ENCODE data around the gene DNLZ. TPM values are rescaled to one million over a fixed set of nuclear protein-coding genes. Genes with fewer than 3 reads are reported as not detected.
"Not testable (repeated sequence)": the region's sequence is repeated elsewhere in the genome, so short reads cannot be mapped to it uniquely, and the experiment has no call there.

The DNLZ gene
- 4.1 TPM for total RNA-seq

DNA sequence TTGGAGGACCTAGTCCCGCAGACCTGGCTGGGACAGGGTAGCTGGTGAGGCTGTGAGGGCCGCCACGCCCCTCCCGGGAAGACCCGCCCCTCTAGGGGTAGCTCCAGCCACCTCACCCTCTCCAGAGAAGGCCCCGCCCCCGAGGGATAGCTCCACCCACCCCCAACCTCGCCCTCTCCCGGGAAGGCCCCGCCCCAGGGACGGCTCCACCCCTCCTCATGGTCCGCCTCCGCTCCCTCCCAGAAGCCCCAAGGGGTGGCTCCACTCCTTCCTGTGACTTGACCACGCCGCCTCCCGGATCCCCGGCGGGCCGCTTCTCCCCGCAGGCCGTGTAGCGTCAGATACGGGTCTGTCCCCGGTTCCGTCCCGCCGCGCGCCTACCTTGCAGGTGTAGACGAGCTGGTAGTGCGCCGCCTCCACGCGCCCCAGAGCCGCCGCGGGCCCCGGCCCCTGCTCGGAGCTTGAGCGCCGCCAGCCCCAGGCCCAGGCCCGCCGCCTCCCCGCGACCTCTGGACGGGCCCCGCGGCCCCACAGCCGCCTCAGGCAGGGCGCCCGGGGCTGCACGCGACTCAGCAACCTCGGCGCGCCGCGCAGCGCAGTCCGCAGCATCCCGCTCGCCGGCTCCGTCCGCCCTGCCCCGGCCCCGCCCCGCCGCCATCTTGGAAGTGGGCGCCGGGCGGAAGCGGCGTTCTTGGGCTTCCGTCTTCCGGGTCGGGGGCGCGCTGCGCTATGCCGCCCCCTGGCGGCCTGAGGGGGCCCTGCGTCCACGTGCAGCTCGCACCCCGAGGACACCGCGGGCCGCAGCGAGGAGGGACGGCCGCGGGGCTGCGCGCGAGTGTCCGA is at the start of gene DNLZ:
TSS of gene DNLZ (minus strand) at position 639 of the 843 bp plus-strand sequence. CDS start at position 609, 30 bp downstream.
- DNase-seq, result peak; percentile 93

DNA sequence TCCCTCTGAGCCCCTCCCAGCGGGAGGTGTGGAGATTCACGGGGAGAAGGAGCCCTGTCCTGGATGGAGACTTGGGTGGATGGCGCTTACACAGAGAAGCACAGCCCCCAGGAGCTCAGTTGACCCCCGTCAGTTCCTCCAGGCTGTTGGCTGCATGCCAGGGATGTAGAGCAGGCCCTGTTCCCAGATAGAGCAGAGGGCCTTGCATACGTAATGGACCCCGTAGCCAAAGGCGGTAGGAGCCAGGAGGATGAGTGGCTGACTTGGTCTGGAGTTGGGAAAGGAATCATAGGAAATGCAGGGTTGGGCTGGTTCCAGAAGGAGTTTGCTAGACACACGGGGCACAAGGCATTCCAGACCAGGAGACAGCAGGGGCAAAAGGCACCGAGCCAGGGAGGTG is 49.4 kb upstream of the DNLZ start:
- DNase-seq, result no peak

DNA sequence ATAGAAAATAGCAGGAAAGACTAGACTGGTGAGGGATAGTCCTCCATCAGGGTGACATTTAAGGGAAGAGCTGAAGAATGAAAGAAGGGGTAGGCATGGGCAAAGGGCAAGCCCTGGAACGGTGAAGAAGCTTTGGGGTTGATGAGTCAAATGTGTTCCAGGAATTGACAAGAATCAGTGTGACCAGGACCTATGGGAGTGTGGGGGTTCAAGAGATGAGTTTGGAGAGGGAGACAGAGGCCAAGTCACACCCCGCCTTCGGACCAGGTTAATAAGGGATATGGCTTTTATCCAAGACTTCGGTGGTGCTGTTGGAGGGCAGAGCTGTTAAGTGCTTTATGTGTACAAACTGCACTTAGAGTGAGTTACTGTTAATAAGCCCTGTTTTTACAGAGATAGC is 47.8 kb upstream of the DNLZ start:
- DNase-seq, result no peak

DNA sequence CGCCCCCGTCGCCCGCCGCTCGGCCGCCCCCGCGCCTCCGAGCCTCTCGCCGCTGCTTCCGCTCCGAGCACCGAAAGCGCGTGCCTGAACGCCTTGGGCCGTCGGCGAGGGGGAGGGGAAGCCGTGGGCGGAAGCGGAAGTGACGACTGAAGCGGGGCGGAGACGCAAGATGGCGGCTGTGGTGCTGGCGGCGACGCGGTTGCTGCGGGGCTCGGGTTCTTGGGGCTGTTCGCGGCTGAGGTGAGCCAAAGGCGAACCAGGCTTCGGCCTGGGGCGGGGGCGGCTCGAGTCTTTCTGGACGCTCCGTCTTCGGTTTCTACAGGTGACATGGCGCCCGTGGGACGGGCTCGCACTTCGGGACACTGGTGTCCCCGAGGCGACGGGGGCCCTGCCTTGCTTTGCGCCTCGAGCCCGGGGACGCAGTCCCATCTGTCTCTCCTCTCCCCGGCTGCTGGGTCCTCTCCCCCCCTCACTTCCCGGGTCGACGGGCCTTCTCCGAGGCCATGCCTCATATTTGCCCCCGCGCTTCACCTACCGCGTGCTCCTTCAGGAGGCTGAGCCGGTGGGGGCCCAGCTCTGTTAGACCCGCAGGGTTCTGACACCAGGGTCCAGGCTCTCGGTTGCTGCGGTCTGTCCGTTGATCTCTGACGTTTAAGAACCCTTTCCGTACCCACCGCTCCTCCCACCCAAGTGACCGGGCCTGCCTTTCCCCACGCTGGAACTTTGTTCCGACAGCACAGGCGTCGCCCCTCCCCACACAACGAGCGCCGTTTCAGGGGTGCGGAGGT is 47.1 kb upstream of the DNLZ start, which contains the start of the genes ENTR1 and PMPCA:
TSS of gene ENTR1 (minus strand) at position 115 of the 788 bp plus-strand sequence. CDS start 217 bp downstream, outside the sequence.
TSS of gene PMPCA (plus strand) at position 159 of the 788 bp plus-strand sequence. CDS start at position 170, 11 bp downstream.
- DNase-seq, result peak; percentile 80

DNA sequence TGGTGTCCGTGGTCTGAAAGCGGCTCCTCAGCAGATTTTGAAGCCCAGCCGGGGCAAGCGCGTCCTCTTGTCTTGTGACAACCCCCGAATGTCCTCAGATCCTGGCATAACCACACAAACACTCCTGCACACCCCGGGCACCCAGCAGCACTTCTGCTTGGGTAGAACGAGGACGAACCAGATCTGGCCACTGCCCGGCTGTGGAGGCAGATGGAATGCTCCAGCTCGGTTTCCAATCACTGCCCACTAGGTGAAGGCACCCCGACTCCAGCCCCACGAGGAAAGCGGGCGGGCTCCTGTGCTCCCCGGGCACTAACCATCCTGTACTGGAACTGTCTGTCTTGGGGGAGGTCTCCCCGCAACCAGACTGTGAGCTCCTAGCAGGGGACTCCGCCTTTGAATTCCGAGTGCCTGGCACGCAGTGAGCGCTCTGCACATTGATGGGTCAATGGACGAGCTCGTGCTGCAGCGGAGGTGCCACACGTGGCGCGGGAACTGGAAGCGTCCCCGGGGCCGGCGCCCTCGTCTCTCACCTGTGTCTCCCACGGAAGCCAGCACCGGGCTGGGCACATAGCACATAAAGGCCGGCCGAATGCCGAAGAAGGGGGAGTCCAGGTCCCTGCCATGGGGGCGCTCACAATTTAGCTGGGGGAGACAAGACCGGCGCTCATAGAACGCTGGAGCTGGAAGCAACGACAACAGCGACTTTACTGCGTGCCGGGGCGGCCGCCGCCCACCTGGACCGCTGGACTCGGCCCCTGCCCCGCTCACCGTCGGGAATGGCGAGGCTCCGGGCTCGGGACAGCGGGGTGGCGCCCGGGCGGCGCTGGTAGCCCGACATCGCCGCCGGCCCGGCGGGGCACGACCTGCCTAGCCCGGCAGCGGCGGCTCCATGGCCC is 46.3 kb upstream of the DNLZ start:
- peak; percentile 51 for DNase-seq

DNA sequence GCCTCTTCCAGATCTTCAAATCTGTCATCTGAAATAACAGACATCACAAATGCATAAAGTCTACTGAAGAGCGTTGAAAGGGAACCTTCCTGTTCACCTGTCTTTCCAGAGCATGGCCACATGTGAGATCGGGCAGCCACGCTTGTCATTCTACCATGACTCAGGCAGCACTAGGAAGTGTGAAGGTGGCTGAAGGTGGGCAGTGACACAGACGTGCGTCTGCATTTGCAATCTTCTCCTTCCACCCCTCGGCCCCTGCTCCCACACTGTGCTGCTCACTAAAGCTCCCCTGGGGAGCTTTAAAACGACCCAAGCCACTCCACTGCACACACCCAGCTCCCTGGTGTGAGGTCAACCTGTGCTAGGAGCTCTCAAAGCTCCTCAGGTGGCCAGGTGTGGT is 44.4 kb upstream of the DNLZ start:
- no peak for DNase-seq

DNA sequence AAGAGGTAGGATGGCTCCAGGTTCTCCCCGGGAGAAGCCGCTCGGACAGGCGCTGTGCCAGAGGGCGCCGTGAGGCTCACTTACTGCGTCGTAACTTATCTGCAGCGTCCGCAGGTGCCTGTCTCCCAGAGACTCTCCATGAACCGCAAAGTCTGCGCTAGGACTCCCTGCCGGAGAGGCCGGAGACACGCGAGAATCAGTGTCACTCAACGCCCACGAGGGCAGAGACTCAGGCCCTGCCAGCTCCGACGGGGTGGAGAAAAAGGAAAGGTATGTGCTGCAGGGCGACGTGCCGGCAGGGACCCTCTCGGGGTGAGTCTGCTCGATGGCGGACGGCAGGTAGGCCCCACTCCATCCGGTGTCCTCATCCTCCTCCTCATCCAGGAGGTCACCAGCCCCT is 43.5 kb upstream of the DNLZ start:
- not testable (repeated sequence) for DNase-seq

DNA sequence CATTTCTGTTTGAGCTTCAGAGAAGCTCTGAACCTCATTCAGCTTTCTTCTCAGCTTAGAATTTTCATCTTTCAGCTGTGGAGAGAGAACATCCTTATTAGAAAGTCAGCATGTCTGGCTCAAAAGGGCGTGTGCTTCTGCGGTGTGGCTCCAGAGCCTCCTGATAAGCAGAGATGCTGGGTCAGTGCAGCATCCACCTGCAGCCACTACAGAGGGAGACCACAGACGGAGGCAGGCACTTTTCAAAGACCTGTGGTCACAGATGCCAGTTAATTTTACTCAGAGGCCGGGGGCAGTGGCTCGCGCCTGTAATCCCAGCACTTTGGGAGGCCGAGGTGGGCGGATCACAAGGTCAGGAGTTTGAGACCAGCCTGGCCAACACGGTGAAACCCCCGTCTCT is 42.4 kb upstream of the DNLZ start:
- DNase-seq, result not testable (repeated sequence)

DNA sequence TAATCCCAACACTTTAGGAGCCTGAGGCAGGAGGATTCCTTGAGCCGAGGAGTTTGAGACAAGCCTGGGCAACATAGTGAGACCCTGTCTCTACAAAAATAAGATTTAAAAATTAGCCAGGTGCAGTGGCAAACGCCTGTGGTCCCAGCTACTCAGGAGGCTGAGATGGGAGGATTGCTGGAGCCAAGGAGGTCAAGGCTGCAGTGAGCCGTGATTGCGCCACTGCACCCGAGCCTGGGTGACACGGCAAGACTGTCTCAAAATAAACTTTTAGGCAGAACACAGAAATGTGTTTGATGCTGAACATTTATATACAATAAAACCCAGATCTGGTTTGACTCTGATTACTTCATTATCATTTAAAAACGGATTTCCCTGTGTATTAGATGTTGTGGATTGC is 41.9 kb upstream of the DNLZ start:
- DNase-seq, result no peak

DNA sequence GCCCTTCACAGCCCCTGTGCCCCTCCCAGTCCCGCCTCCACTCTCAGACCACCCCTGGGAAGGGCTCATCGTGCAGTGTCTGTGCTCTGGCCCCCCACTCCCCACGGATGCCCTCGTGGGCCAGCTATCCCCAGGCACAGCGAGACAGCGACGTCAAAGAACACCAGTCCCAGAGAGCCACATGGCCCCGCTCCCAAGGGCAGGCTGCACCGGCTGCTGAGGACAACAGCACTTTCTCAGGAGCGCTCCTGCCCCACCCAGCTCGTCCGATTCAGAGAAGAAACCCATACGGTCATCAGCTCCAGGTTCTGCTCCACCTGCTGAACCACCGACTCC is 41.2 kb upstream of the DNLZ start:
- DNase-seq, result no peak

DNA sequence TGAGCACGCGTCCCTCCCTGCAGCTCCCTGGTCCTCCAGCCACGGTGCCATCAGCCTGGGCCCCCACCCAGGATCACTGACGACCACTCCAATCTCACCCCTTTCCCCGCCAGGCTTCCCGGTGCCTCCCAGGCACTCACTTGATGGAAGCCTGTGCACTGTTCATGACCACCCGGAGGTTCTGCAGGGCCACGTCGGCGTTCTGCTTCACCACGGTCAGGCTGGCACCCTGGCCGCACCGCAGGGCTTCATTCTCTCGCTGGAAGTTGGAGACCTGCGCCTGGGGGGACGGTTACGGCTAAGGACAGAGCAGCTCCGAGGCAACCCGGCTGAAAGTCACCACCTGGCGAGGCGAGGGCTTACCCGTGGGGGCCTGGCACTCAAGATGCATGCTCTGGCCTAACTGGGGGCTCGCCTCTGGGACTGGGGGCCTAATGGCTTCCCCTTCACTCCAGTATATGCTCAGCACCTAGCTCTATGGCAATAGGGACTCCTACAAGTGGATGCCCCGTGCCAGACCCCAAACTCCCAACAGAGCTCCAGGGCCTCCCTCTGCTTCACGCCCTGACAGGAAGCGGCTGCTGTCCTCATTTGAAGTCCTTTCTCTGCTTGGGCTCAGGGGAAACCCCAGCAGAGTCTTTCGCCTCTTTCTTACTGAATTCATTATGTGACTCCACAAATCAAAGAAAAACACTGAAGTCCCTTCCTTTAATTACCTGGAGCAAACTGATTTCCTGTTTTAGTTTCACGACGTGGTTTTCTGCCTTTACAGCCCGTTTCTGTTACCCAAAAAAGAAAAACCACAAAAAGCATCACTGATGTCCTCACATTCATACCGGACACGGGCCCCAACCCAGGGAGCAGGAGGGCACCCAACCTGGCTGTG is 40.6 kb upstream of the DNLZ start:
- no peak for DNase-seq

DNA sequence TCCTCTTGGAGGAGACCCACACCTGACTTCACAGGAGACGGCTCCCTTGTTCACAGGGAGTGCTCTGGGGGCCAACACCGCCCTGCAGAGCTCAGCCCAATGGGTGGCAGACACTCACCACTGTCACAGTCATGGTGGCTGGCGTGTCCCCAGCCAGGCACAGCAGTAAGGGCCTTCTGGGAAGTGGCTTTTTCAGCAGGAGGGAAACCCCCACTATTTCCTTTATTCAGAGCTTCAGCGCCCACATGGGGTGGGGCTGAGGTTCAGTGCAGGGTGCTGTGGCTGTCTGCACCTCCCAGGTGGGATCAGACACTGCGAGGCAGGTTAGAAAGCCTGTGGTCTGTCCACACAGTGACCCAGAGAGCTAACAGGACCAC is 40.0 kb upstream of the DNLZ start:
- DNase-seq, result no peak

DNA sequence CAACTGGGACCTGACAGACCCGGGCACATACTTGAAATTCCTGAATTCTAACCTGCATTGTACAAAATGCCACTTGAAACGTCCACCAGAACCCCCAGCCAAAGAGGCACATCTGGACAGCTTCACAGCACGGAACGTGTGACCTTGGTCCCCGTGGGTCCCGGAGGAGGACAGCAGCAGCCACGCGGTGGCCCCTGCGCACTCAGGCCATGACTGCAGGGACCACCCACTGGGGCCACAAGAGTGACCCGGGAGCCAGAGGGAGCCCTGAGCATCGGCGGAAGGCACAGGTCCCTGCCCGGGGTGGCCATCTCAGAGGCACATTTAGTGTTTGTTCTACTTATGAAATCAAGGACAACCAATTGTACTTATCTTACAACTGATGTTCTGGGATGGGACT is 38.5 kb upstream of the DNLZ start:
- DNase-seq, result no peak

DNA sequence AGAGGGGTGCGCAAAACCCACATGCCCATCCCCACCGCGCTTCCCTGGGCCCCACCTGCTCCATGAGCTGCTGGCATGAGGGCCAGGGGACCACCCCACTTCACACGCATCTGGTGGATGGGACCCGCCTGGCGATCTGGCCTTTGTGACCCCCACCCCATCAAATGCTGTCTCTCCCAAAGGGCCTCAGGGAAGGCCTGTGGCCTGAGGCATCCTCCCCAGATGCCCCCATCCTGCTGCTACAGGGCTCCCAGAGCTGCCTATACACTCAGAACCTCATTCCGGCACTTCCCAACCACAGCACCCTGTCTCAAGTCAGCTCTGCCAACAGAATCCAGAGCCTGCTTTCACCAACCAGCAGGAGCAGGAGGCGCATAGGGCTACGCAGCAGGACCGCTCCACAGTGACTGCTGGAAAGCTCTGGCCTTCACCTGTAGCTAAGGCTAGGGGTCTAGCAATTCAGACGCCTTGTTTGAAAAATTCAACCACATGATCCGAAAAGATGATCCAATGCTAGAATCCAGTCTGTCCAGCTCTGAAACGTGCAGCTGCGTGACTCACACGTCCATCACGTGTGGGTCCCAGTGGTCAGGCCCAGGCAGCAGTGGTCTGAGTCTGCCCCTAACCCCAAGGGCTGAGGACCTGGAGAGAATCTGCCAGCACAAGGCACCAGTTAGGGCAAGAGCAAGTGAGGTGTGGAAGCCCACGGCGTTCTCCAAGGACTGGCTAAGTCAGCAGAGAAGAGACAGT is 37.8 kb upstream of the DNLZ start:
- no peak for DNase-seq

DNA sequence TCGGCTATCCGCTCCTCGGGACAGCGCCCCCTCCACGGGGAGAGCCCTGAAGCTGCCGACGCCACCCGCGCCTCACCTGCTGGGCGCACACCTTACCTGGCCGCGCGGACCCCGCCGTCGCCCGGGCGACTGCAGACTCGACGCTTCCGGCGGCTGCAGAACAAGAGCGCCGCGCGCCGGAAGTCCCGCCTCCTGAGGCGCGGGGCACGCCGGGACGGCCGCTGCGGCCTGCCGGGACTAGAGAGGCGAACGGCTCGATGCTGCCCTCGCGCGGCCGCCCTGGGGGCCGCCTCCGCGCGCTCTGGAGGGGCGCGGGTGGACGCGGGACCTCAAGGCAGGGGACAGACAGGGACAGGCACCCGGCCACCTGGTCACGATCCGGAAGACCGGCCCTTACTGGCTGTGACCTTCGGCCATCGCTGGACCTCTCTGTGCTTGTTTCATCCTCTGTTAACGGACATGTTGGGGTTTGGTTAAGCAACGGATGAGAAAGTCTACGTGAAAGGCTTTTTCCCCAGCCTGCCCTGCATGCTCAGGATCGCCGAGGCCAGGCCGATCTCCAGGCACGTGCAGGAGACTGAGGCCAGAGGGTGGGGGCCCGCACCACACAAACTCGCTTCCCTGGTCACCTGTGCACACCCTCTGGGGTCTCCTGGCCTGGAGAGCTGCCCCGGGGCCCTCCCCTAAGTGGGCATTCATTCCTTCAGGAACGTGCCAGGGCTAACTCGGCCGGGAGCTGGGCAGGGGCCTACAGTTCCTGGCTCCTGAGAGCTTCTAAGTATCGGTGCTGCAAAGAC is 36.7 kb upstream of the DNLZ start, which contains the start of gene SNAPC4:
TSS of gene SNAPC4 (minus strand) at position 133 of the 797 bp plus-strand sequence. CDS start 1,742 bp downstream, outside the sequence.
- DNase-seq, result peak; percentile 67

DNA sequence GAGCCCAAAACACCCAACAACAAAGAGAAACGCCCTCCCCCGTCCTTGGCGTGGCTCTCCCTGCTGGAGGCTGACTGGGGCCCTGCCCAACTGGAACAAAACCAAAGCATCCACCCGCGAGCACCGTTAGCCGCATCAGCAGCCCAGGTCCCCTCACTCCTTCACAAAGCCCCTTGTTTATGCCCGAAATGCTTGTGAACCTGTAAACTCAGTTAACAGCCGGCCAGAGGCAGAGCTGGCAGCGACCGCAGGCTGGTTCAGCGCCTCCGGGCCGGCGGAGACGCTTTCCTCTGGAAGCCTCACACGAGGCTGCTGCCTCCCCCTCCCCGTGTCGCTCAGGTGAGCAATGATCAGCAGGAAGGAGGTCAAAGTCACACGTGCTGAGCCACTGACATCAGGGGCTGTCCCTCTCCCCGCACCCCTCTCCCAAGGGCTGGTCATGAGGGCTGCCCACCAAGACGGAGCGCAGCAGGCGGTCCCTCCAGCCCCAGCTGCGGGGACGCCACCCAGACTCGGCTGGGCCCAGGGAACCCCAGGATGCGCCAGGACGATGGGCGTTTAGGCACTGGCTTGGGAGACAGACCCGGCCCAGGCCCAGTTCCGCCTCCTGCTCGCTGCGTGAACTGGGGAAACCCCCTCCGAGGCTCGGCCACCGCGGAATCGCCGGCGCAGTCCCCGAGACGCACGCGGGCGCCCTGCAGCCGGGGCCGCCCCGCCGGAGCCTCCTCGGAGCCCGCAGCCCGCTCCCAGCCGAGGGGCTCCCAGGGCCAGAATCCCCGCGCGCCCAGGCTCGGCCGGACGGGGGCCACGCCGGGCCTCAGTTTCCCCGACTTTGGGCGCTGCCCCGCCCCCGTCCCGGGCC is 35.9 kb upstream of the DNLZ start:
- DNase-seq, result no peak

DNA sequence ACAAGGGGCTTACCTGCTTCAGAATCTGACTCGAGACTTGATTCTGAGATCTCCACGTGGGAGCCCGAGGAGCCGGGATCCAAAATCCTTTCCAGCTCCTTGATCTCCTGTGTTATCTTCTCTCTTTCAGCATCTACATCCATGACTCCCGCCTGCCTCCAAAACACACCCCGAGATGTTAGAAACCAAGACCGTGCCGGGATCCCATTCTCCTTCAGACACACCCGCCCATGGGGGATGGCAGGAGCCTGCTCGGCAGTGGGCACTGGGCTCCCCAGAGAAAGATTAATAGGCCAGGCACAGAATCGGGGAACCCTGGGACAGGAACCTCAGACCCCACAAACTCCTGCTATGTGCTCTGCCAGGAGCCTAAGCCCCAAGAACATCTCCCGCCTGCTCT is 34.7 kb upstream of the DNLZ start:
- DNase-seq, result no peak

DNA sequence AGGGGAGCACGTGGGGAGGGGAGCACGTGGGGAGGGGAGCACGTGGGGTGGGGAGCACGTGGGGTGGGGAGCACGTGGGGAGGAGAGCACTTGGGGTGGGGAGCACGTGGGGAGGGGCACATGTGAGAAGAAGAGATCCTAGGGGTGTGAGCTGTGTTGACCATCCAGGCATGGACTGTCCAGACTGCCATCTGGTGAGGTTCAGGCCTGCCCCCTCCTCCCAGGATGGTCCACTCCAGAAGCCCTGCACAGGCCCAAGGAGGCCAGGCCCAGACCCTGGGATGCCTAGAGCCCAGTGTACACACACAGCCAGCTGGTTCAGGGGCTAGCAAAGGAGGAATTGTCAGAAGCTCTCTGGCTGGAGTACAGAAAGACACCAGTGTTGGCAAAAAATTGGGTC is 34.1 kb upstream of the DNLZ start:
- no peak for DNase-seq

DNA sequence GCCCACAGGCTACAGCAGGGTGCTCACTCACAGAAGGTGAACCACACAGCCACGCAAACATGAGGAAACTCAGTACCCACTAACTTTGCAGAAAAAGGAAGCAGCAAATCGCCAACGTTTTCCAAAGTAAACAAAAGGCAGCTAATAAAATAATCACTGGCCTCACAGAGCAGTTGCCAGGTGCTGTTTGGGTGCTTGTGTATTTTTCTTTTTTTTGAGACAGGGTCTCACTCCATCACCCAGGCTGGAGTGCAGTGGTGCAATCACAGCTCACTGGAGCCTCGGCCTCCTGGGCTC is 32.6 kb upstream of the DNLZ start:
- DNase-seq, result no peak
